Stimulated activated naive CD8-positive, alpha-beta T cell treated with anti-CD3 and anti-CD28 coated beads, Interleukin-15, Interleukin-2, amounts not matched to agents 100 U/mL and 50 U/mL, for 24 hours (primary cell): ENCODE results near the gene ELL2.
A peak's percentile ranks its signal among the peaks of the same experiment; 100 is the strongest.
"Not testable (repeated sequence)": the region's sequence is repeated elsewhere in the genome, so short reads cannot be mapped to it uniquely, and the experiment has no call there.

Experiments used
- ATAC-seq: fragments of 150-1000 bp; cut with Tn5 transposase; one replicate; pipeline ENCODE4 v1.10.0; 2021
- DNase-seq: peaks from one replicate; pipeline ENCODE4 v3.0.0; 2021

The ELL2 gene

DNA sequence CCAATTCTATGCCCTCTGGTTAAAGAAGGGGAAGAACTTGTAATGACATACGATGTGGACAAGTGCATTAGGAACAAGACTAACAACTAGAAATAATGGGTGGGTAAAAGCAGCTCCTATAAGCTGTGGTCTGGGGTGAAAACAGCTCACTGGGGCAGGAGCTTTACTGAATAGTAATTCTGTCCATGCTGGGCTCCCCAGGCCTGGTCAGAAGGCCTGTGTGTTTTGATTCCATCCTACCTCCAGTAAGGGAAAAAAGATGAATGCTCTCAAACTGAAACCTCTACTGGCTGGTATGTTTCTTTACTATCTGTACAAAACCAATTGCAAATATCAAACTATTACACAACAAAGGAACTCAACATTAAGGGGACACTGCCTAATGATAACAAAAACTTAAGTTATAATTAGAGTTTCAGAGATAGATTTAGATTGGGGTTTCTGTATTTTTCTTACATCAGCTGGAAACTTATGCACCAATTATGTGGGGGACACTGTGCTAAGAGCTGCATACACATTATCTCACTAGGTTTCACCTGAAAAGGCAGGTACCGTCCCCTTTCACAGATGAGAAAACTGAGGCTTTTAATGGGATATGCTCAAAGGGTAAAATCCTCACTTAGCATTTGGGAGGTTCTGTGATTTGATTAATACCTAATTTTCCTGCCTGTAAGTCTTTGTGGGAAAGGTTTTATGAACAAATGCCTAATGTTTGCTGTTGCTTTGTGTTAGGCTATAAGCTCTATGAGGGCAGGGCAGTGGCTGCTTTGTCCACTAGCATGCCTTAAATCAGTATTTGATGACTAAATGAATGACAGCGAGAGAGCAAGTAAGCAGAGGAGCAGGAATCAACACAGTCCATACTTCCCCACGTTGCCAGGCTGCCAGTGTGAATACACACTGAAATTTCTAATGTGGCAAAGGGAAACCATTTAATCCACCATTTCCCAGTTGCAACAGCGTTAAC, 53.6 kb downstream of the ELL2 start:
- ATAC-seq: no peak

DNA sequence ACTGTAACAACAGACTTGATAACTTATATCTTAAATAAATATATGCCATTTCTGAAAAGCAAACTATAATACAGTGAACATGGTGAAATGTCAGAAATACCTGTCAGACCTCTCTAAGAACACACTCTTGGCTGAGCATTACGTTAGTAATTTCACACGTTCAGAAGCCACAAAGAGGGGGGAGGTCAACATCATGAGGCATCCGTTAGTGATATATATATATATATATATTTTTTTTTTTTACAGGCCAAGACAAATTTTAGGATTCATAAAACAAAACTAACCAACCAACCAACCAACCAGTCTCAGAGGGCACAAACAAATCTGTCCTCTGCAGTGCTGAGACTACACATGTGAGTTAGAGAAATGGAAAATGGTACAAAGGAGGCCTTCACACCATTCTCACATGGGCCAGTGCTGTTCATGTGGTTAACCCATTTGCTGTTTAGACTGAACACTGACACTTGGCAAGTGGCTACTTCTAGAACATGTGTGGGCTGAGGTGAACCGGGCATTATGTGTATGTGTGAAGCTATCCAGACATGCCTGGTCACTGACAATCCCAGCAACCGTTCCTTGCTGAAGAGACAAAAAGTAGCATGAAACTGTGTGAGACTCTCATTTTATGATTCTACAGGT, 54.5 kb downstream of the ELL2 start:
- ATAC-seq: no peak
- no peak for DNase-seq

More for the DNA sequence above, 53.6 kb downstream of the ELL2 start:
- no peak for DNase-seq

DNA sequence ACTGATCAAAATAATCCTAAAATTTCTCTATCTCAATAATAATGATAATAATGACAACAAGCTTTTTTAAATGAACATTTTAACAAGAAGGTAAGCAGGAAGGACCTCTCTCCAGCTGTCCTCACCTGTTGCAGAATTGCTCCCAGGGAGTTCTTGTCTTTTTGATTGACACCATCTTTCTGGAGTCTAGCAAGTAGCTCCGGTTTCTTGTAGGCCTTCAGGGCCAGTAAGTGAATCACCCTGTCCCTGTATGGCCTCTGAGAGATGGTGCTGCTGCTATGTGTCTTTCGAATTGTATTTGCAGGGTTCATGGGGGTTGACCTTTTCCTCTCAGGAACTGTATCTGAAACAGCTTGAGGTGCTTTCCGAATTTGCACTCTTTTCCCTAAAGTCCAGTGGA, 55.3 kb downstream of the ELL2 start:
- DNase-seq, ATAC-seq: not testable (repeated sequence)

GRCh38 chr5:95904827-95905226, 56.8 kb downstream of the ELL2 start:
- no peak for ATAC-seq

DNA sequence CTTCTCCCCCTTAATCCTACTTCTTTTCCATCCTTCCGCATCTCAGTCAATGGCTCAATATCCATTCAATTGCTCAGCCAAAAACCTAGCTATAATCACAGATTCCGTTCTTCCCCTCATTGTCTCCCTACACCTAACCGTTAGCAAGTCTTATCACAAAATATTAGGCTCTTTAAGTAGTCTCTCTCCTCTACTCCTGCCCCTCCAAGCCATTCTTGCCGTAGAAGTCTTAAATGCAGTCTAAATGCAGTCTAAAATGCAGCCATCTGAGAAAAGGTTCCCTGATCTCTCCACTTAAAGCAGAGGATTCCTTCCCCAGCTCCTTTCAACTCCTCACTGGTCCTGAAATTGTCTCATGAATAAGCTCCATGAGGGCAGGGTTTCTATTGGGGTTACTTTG, 57.8 kb downstream of the ELL2 start:
- ATAC-seq: no peak
- no peak for DNase-seq

More at GRCh38 chr5:95904827-95905226, 56.8 kb downstream of the ELL2 start:
- DNase-seq: no peak

DNA sequence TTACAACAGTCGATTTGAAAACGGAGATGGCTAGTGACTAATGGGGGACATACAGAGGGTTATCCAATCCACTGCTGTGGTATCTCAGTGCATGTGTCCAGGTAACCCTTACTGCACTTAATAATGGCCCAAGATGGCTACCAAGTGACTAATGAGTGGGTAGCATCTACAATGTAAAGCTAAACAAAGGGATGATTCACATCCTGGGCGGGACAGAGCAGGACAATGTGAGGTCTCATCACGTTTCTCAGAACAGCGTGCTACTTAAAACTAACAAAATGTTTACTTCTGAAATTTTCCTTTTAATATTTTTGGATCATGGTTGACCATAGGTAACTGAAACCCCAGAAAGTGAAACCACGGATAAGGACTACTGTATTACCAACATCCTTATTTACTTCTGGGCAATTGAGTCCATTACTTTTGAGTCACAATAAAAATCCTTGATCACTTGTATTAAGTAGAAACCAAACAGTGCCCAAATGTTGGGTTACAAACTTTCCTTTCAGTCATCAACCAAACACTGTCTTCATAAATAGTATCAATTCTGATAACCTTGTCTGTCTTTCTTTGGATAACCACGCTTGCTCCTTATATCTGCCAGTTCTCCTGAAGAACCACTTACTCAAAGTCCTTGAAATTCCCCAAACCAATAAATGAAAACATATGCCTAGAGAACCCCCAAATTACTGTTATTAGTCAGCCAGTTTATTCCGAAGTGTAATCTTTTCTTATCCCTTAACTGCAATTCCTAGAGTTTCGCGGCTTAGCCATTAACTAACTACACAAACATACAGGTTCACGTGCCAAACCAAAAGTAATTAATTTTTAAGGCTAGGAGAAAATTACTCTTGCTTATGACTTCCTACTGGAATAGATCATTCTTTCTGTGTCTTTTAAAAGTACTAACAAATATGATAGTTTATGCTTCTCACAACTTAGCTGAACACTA, 59.7 kb downstream of the ELL2 start:
- no peak for DNase-seq
- no peak for ATAC-seq

DNA sequence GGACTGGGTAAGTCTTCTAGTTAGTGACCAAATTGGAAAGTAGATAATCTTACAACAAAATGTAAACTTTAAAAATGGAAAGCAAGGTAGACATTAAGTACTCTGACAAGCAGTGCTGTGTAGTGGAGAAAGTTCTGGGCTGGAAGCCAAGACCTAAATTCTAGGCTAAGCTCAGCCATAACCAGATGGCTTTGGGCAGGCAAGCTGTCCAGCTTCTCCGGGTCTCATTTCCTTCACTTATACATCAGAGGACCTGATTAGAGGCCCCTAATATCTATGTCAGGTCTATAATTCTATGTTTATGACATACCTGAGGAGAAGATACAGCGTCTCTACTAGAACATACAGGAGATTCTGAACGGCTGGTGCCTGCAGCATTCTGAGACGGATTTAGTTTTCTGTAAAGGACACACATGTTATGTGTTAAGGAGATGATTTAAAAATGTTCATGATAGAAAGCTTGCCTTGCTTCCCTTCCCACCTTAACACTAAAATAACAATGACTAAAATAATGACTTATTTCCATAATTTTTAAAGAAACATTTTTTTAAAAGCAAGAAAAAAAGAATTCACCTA, 61.2 kb downstream of the ELL2 start:
- DNase-seq (no peak), ATAC-seq (no peak)

- ATAC-seq: no peak
- no peak for DNase-seq
Measured at GRCh38 chr5:95899829-95900228, 61.8 kb downstream of the ELL2 start.

- DNase-seq (no peak), ATAC-seq (no peak)
Measured at GRCh38 chr5:95899006-95899405, 62.6 kb downstream of the ELL2 start.

GRCh38 chr5:95895771-95896170, 65.9 kb downstream of the ELL2 start:
- DNase-seq (no peak), ATAC-seq (no peak)

GRCh38 chr5:95895251-95895650, 66.4 kb downstream of the ELL2 start:
- ATAC-seq (no peak), DNase-seq (no peak)

- ATAC-seq (peak; percentile 59), DNase-seq (peak; percentile 24)
Measured at GRCh38 chr5:95892784-95893354, 68.8 kb downstream of the ELL2 start.

DNA sequence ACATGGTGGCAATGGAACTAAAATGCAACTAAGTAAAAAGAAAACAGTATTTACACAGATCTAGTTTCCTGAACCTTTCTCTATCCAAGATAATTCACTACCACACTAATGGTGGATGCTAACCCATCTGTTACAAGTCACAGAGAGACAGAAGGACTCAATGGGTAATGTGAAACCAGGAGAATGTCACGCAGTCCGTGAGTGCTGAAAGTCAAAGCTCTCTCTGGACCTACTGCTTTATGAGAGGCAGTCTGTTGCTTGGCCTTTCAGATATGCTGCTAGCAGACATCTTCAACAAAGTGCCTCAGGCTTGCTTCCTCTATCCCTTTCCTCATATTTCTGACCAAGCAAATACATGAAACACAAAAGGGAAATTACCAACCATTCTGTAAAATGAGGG, 70.2 kb downstream of the ELL2 start:
- DNase-seq (no peak), ATAC-seq (no peak)

- ATAC-seq: no peak
Measured at GRCh38 chr5:95889076-95889475, 72.6 kb downstream of the ELL2 start.

GRCh38 chr5:95887977-95888376, 73.7 kb downstream of the ELL2 start:
- ATAC-seq (no peak), DNase-seq (no peak)

More at GRCh38 chr5:95889076-95889475, 72.6 kb downstream of the ELL2 start:
- no peak for DNase-seq

- no peak for ATAC-seq
- DNase-seq: no peak
Measured at GRCh38 chr5:95886340-95887044, 75.2 kb downstream of the ELL2 start.

- no peak for ATAC-seq
- no peak for DNase-seq
Measured at GRCh38 chr5:95884511-95884910, 77.1 kb downstream of the ELL2 start.

DNA sequence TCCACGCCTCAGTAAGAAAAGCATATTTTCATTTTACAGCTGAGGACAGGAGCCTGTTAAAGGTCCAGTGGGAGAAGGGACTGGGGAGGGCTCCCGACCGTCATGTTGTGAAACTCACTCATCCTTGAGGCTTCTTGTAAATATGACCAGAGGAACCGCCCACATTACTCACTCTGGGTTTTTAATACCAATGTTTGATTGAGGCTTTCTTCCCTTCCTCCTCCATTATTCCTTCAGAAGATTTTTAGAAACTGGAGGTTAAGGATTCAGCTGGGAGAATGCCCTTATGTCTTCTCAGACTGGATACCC, 77.7 kb downstream of the ELL2 start:
- DNase-seq: no peak
- peak; percentile 40 for ATAC-seq

GRCh38 chr5:95883185-95884016, 78.2 kb downstream of the ELL2 start:
- no peak for DNase-seq
- ATAC-seq: peak; percentile 34

GRCh38 chr5:95881833-95882232, 79.8 kb downstream of the ELL2 start:
- ATAC-seq (no peak), DNase-seq (no peak)
